Esophagus muscularis mucosa (tissue), 4 donors: ENCODE results near the gene PLA2G4B. TPM values are rescaled to one million over a fixed set of nuclear protein-coding genes. Genes with fewer than 3 reads are reported as not detected.

ENCODE experiments used
- DNase-seq: peaks from one replicate; pipeline ENCODE4 v3.0.0-alpha.2; 2017; ENCODE audit errors: extremely low spot score
- H3K27ac ChIP-seq, 4 donors: fragments of 200-600 bp; sonication (generic); replicated peaks in 1 of 4; 1 replicate in 3 of 4; 2 replicates in 1 of 4; pipeline ENCODE4 v1.5.1; 2016 to 2019; ENCODE audit warnings: mild to moderate bottlenecking in 1 of 4
- H3K27me3 ChIP-seq, 4 donors: fragments of 200-600 bp; sonication (generic); one replicate each; pipeline versions ENCODE4 v1.5.1 to v1.6.0; 2016 to 2019
- H3K36me3 ChIP-seq, 4 donors: fragments of 200-600 bp; sonication (generic); one replicate each; pipeline ENCODE4 v1.5.1; 2016 to 2019
- H3K4me1 ChIP-seq, 4 donors: fragments of 200-600 bp; sonication (generic); one replicate each; pipeline ENCODE4 v1.5.1; 2016 to 2019
- H3K4me3 ChIP-seq, 4 donors: fragments of 200-600 bp; sonication (generic); 1 replicate in 2 of 4; 2 replicates in 2 of 4; pipeline ENCODE4 v1.5.1; 2016 to 2019; ENCODE audit warnings: mild to moderate bottlenecking in 4 of 4, moderate library complexity in 1 of 4
- H3K9me3 ChIP-seq, 4 donors: fragments of 200-600 bp; sonication (generic); 1 replicate in 3 of 4; 2 replicates in 1 of 4; pipeline ENCODE4 v1.5.1; 2016 to 2019
- EP300 ChIP-seq: sonication (generic); formaldehyde crosslinking; IDR thresholded peaks from one replicate; pipeline ENCODE4 v1.6.1; 2017; ENCODE audit warnings: antibody characterized with exemption
- POLR2A ChIP-seq: fragments of 450-650 bp; IDR thresholded peaks from one replicate; pipeline ENCODE4 v1.6.1; 2017; ENCODE audit warnings: antibody characterized with exemption, moderate library complexity, mild to moderate bottlenecking, low read depth
- POLR2AphosphoS5 ChIP-seq, 2 donors: sonication (generic); formaldehyde crosslinking; IDR thresholded peaks; one replicate each; pipeline ENCODE4 v1.6.1; 2017; ENCODE audit warnings: antibody characterized with exemption in 2 of 2
- WGBS: methylation state at CpG from one replicate; pipeline ENCODE4 v1.1.5; 2018; 5-methylcytosine and 5-hydroxymethylcytosine counted together
- intact Hi-C: fragments of 100-400 bp; cut with DNase I; formaldehyde crosslinking; loops from one replicate; pipeline ENCODE4 v1.15.1; 2023
- total RNA-seq, 4 donors: library from RNA; depleted of rRNA; stranded (reverse); fragments of >200 nt; gene quantifications; one replicate each; pipeline versions ENCODE4 v1.1.0 to v1.2.1, GENCODE V29; 2016
- TF ChIP-seq, protein P1 (sequence below), 3 experiments: fragments of 200-600 bp in 2 of 3; fragments of 450-650 bp in 1 of 3; sonication (generic) in 2 of 3; IDR thresholded peaks; one replicate each; pipeline ENCODE4 v1.5.1; 2017 to 2019; ENCODE audit warnings: antibody characterized with exemption in 3 of 3, mild to moderate bottlenecking in 2 of 3, moderate library complexity in 1 of 3

The PLA2G4B gene
- total RNA-seq, 4 donors from 2014 or later = 0.91 to 6.6 (median 2.5) TPM

DNA sequence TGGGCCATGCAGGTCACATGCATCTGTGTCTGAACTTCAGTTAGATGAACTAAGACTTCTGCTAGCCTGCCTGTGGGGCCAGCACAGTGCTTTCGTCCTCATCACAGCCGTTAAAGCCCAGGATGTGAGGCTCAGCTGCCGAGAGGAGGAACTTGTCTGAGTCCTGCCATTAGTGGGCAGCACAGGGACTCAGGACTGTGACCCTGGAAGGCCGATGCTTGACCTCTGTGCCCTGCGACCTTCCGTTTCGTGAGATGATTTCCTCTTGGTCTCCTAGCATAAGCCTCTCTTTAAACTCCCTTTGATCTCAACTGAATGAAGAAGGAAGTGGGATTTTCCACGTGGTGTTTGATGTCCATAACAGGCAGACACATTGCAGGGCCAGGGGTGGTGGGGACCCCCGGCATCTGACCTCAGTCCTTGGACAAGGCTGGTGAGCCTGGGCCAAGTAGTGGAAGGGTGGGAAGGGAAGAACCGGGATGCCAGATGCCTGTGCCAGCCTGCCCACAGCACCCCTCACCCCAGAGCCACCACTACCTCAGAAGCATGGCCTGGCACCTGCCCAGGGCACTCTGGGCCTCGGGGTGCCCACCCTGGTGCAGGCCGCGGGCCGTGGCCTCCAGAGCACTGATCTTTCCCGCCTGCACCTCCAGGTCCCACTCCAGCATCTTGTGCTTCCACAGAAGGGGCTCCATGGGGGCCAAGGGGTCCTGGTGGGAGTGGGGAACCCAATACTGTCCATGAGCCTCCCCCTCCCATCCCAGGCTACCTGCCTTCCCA is 21.6 kb downstream of the PLA2G4B start:
- Histone ChIP-seq H3K4me3 (no peak overlapping the region), H3K9me3 (no peaks in the 10 kb centered on the region), H3K4me1 (no peaks in the 10 kb centered on the region), H3K36me3 (no peaks in the 10 kb centered on the region), H3K27me3 (peaks cover 0 to 38% (median 6%) of the 10 kb centered on the region in 4 donors), H3K27ac (no peak overlapping the region)
- no peak for DNase-seq
- TF ChIP-seq POLR2AphosphoS5 (IDR thresholded peaks at IDR 0.05) (no peak), EP300 (no peak), POLR2A (no peak)
- TF ChIP-seq, protein P1, sequence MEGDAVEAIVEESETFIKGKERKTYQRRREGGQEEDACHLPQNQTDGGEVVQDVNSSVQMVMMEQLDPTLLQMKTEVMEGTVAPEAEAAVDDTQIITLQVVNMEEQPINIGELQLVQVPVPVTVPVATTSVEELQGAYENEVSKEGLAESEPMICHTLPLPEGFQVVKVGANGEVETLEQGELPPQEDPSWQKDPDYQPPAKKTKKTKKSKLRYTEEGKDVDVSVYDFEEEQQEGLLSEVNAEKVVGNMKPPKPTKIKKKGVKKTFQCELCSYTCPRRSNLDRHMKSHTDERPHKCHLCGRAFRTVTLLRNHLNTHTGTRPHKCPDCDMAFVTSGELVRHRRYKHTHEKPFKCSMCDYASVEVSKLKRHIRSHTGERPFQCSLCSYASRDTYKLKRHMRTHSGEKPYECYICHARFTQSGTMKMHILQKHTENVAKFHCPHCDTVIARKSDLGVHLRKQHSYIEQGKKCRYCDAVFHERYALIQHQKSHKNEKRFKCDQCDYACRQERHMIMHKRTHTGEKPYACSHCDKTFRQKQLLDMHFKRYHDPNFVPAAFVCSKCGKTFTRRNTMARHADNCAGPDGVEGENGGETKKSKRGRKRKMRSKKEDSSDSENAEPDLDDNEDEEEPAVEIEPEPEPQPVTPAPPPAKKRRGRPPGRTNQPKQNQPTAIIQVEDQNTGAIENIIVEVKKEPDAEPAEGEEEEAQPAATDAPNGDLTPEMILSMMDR (IDR thresholded peaks at IDR 0.05) = no peak
- WGBS = 54% methylated on average over 10 of the region's 15 CpGs
- intact Hi-C loops = no loop called here

DNA sequence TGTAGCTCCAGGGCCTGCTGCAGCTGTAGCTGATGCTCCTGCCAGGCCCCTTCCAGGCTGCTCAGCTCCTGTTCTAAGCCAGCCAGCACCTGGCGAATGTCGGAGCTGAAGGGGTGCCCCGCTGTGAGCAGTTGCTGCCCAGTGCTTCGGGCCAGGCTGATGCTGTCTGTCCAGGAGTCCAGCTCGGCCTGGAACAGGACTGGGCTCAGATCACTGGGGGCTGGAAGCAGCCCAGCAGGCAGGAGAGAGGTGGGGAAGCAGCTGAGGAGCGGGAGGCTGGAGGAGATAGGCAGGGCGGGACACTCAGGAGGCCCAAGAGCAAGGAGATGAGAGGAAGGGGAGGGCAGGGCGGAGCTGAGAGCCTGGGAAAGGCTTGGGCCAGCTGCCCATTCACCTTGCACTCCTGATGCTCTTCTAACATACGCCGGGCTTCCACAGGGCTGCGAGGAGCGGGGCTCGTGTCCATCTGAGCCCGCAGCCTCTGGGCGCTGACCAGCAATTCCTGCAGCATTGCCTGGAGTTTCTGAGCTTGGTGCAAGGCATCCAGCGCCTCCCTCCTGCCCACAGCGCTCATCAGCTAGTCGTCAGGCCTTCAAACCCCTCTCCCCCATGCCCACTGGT is 23.2 kb downstream of the PLA2G4B start:
- H3K36me3 ChIP-seq = no peaks in the 10 kb centered on the region
- no peaks in the 10 kb centered on the region for H3K9me3 ChIP-seq
- 93% methylated on average over 15 of the region's 18 CpGs for WGBS
- intact Hi-C loops = no loop called here
- H3K27me3 ChIP-seq = peaks cover 0 to 24% (median 0%) of the 10 kb centered on the region in 4 donors
- no peak for DNase-seq
- TF ChIP-seq POLR2AphosphoS5 (IDR thresholded peaks at IDR 0.05) (no peak), POLR2A (no peak), EP300 (no peak)
- TF ChIP-seq, protein P1 (IDR thresholded peaks at IDR 0.05) = no peak
- no peak overlapping the region for H3K27ac ChIP-seq
- H3K4me3 ChIP-seq = no peak overlapping the region
- H3K4me1 ChIP-seq = no peaks in the 10 kb centered on the region

DNA sequence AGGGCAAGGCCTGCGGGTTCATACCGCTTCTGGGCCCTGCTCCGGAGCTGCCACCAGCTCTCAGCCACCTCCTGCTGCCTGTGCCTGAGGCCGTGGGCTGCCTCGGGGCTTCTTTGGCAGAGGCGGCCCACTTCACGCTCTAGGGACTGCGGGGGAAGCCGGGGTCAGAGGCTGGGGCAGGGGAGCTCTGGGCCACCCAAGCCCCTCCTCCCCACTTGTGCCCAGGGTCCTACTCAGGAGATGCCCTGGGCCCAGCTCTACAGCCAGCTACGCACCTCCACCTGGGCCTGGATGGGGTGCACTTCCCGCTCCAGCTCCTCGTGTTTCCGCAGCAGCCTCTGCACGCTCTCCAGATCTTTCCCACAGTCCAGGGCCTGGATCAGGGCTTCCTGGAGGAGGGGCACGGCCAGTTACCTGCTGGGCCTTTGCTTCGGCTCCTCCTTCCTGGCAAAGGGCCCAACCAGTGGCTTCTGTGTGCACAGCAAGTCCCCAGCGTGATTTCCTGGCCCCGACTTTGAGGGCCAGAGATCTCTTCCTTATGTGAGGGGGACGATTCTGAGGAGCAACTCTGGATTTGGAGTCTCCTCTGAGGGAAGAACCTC is 24.0 kb downstream of the PLA2G4B start:
- DNase-seq = no peak
- Histone ChIP-seq H3K4me1 (no peaks in the 10 kb centered on the region), H3K27ac (no peak overlapping the region), H3K36me3 (no peaks in the 10 kb centered on the region), H3K4me3 (no peak overlapping the region), H3K9me3 (no peaks in the 10 kb centered on the region), H3K27me3 (peaks cover 0 to 16% (median 0%) of the 10 kb centered on the region in 4 donors)
- TF ChIP-seq, protein P1 (IDR thresholded peaks at IDR 0.05) = no peak
- no peak for TF ChIP-seq POLR2A
- no peak for TF ChIP-seq POLR2AphosphoS5 (IDR thresholded peaks at IDR 0.05)
- no peak for TF ChIP-seq EP300
- WGBS = 46% methylated on average over 5 of the region's 19 CpGs
- intact Hi-C loops = no loop called here

DNA sequence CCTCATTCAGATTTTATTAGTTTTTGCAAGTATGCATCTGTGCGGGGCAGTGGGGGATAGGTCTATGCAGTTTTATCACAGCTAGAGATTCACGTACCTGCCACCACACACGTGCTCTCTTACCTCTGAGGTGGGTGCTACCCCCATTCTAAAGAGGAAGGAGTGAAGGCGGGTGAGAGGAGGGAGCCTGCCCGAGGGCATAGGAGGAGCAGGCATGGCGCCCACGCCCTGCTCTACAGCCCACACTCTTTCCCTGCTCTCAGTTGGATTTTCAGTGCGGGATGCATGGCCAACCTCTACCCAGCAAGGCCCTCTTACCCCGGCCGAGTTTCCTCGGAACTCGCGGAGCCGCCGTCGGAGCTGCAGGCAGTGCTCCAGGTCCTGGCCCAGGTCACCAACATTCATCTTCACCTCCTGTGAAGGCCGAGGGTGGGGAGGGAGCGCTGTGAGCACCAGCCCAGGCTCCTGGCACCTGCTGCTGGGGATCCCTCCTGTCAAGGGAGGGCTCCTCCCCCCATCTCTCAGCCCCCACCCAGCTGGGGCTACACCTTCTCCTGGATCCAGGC is 26.9 kb downstream of the PLA2G4B start:
- TF ChIP-seq, protein P1 (IDR thresholded peaks at IDR 0.05) = no peak
- TF ChIP-seq POLR2A (no peak), POLR2AphosphoS5 (IDR thresholded peaks at IDR 0.05) (no peak)
- DNase-seq = no peak
- intact Hi-C loops = no loop called here
- Histone ChIP-seq H3K9me3 (no peaks in the 10 kb centered on the region), H3K27me3 (peaks cover 0 to under 1% (median 0%) of the 10 kb centered on the region in 4 donors), H3K27ac (no peak overlapping the region), H3K4me3 (no peak overlapping the region), H3K36me3 (no peaks in the 10 kb centered on the region), H3K4me1 (no peaks in the 10 kb centered on the region)
- WGBS = 86% methylated on average over 17 of the region's 18 CpGs
